ENCODE data around the gene CLIC3.

DNA sequence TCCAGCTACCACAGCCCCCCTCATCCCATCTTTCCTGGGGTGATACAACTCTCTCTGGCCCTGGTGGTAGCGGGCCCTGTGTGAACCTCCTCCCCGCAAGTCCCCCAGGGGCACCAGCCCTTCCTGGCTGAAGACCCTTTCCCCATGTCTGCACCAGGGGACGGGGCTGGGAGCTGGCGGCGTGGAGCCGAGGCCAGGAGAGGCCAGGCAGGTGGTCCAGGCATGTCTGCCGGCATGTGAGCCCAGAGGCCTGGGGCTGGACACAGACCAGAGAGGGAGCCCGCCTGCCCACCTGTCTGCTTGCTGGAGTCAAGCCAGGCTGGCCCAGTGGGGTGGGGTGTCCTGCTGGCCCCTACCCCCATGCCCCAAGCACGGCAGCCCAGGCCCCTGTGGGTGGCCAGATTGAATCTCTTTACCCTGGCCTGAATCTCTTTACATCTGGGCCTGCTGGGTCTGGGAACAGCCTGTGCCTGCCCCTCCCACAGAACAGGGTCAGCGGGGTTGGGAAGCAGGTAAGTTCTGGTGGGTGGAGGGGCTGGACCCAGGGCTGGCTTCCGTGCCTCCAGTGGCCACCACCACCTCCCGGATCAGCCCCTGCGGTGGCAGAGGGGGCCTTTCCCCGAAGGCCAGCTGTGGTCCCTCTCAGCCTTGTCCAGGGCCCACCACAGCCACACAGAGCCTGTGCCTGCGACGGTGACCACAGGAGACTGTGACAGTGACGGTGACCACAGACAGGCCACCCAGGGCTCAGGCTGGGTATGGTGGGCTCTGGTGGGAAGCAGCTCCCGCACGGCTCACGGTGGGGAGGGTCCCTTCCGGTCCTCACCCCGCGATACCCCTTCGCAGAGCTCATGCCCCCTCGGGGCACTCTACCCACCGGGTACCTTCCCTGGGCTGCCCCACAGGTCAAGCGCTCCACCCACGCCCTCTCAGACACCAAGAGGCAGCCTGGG is 37.2 kb downstream of the CLIC3 start:
- TF ChIP-seq EZH2phosphoT487 (IDR thresholded peaks at IDR 0.05) (no peak), EZH2 (IDR thresholded peaks at IDR 0.05) (no peak)
- TF ChIP-seq, protein P1, sequence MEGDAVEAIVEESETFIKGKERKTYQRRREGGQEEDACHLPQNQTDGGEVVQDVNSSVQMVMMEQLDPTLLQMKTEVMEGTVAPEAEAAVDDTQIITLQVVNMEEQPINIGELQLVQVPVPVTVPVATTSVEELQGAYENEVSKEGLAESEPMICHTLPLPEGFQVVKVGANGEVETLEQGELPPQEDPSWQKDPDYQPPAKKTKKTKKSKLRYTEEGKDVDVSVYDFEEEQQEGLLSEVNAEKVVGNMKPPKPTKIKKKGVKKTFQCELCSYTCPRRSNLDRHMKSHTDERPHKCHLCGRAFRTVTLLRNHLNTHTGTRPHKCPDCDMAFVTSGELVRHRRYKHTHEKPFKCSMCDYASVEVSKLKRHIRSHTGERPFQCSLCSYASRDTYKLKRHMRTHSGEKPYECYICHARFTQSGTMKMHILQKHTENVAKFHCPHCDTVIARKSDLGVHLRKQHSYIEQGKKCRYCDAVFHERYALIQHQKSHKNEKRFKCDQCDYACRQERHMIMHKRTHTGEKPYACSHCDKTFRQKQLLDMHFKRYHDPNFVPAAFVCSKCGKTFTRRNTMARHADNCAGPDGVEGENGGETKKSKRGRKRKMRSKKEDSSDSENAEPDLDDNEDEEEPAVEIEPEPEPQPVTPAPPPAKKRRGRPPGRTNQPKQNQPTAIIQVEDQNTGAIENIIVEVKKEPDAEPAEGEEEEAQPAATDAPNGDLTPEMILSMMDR (IDR thresholded peaks at IDR 0.05), result no peak
